ENCODE data around the gene LRRN4CL.

Gene LRRN4CL

GRCh38 chr11:62646825-62647608 lies 42.3 kb downstream of the LRRN4CL start:
- DNase-seq (ENCODE audit: low read depth in 2 of 2), result no peak

GRCh38 chr11:62645946-62646824 lies 43.1 kb downstream of the LRRN4CL start, which contains the start of gene GANAB:
Gene GANAB, minus strand, starts transcription at chr11:62646613. Its CDS starts 14 bp downstream, at chr11:62646599.
- DNase-seq (ENCODE audit: low read depth in 2 of 2), result peak; percentile 99

- DNase-seq (ENCODE audit: low read depth in 2 of 2), result no peak
Observed at GRCh38 chr11:62645671-62645945, 43.7 kb downstream of the LRRN4CL start.

GRCh38 chr11:62644220-62644619 lies 45.1 kb downstream of the LRRN4CL start:
- no peak for DNase-seq (ENCODE audit: low read depth in 2 of 2)

All from stimulated activated CD8-positive, alpha-beta memory T cell treated with anti-CD3 and anti-CD28 coated beads, Interleukin-7, amount 100 ng/mL, for 4 hours (primary cell).